A673 (cell line): Measurements from ENCODE around the gene SYCE1. TPM values are rescaled to one million over a fixed set of nuclear protein-coding genes. Genes with fewer than 3 reads are reported as not detected.

Source experiments
- BruUV-seq: library from RNA; stranded (reverse); fragments of 400-500 nt; replicated peaks from 2 replicates; lab custom pipeline; 2021; lab: Mats Ljungman, UMichigan
- CTCF ChIA-PET: fragments of 300-600 bp; sonication (Branson Sonifier 250); formaldehyde crosslinking; loops from one replicate; lab custom pipeline; 2022; ENCODE audit warnings: antibody characterized with exemption; lab: Charles Lee
- POLR2A ChIA-PET: fragments of 300-600 bp; sonication (Branson Sonifier 250); formaldehyde crosslinking; loops from one replicate; lab custom pipeline; 2022; ENCODE audit warnings: antibody characterized with exemption; ENCODE audit not compliant: low non-redundant PET; lab: Charles Lee
- DNase-seq: peaks from one replicate; pipeline ENCODE4 v3.0.0-alpha.2; 2015; ENCODE audit warnings: low spot score
- H3K27ac ChIP-seq: fragments of 200-600 bp; sonication (generic); 2 replicates; pipeline ENCODE4 v1.5.1; 2016; ENCODE audit warnings: mixed run types, low read depth, mild to moderate bottlenecking, mixed read lengths, antibody characterized with exemption, low read length; ENCODE audit not compliant: poor library complexity, severe bottlenecking
- H3K27me3 ChIP-seq: fragments of 200-600 bp; sonication (generic); replicated peaks from 2 replicates; pipeline ENCODE4 v1.6.1; 2017; ENCODE audit warnings: mixed run types, low read depth, mild to moderate bottlenecking, mixed read lengths, antibody characterized with exemption, low read length; ENCODE audit not compliant: insufficient read depth, poor library complexity
- H3K36me3 ChIP-seq: fragments of 200-600 bp; sonication (generic); 2 replicates; pipeline ENCODE4 v1.6.1; 2016; ENCODE audit warnings: mixed run types, mild to moderate bottlenecking, mixed read lengths, antibody characterized with exemption, low read length; ENCODE audit not compliant: insufficient read depth, poor library complexity, severe bottlenecking
- H3K4me1 ChIP-seq: fragments of 200-600 bp; sonication (generic); 2 replicates; pipeline ENCODE4 v1.6.1; 2017; ENCODE audit warnings: mixed run types, mild to moderate bottlenecking, mixed read lengths, antibody characterized with exemption, low read length; ENCODE audit not compliant: insufficient read depth, poor library complexity, severe bottlenecking
- H3K4me3 ChIP-seq: fragments of 200-600 bp; sonication (generic); 2 replicates; pipeline ENCODE4 v1.5.1; 2016; ENCODE audit warnings: low read depth, mixed run types, mild to moderate bottlenecking, mixed read lengths, low read length; ENCODE audit not compliant: poor library complexity, severe bottlenecking
- H3K9me3 ChIP-seq: fragments of 200-600 bp; sonication (generic); 2 replicates; pipeline ENCODE4 v1.6.1; 2016; ENCODE audit warnings: mixed run types, low read depth, mild to moderate bottlenecking, mixed read lengths, antibody characterized with exemption, low read length; ENCODE audit not compliant: poor library complexity, severe bottlenecking
- EZH2 ChIP-seq: fragments of 200-600 bp; sonication (generic); IDR thresholded peaks from 2 replicates; pipeline ENCODE4 v1.6.1; 2017; ENCODE audit warnings: borderline replicate concordance, low read depth, mild to moderate bottlenecking, mixed read lengths, antibody characterized with exemption, low read length; ENCODE audit not compliant: poor library complexity, severe bottlenecking
- intact Hi-C: fragments of 100-400 bp; cut with micrococcal nuclease; formaldehyde crosslinking; loops from one replicate; pipeline ENCODE4 v1.10.0; 2022; ENCODE audit not compliant: unreplicated experiment
- total RNA-seq: library from RNA; stranded (reverse); gene quantifications from 2 replicates; pipeline ENCODE4 v1.2.3, GENCODE V29; 2021
- TF ChIP-seq, protein P1 (sequence below): fragments of 300-800, 200-600 bp; sonication (generic); conservative IDR thresholded peaks from 2 replicates; pipeline ENCODE4 v1.5.1; 2017; ENCODE audit warnings: low read depth, mild to moderate bottlenecking, antibody characterized with exemption, low read length, moderate library complexity, mixed read lengths

SYCE1 gene
- total RNA-seq, 1 experiment from 2014 or later = not detected

DNA sequence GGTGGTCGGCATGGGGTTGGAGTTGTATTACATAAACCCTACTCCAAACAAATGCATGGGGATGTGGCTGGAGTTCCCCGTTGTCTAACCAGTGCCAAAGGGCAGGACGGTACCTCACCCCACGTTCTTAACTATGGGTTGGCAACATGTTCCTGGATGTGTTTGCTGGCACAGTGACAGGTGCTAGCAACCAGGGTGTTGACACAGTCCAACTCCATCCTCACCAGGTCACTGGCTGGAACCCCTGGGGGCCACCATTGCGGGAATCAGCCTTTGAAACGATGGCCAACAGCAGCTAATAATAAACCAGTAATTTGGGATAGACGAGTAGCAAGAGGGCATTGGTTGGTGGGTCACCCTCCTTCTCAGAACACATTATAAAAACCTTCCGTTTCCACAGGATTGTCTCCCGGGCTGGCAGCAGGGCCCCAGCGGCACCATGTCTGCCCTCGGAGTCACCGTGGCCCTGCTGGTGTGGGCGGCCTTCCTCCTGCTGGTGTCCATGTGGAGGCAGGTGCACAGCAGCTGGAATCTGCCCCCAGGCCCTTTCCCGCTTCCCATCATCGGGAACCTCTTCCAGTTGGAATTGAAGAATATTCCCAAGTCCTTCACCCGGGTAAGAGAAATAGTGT lies 38.3 kb downstream of the SYCE1 start, which contains the start of gene CYP2E1:
Gene CYP2E1 (plus strand): TSS at position 407 of the 632 bp plus-strand sequence. CDS start 33 bp downstream, at position 440.
- peaks cover 98% of the 10 kb centered on the region for H3K27me3 ChIP-seq
- no peaks in the 10 kb centered on the region for H3K36me3 ChIP-seq
- DNase-seq = no peak
- peaks cover 4% of the 10 kb centered on the region for H3K9me3 ChIP-seq
- intact Hi-C loops = no loop called here
- POLR2A ChIA-PET = no interaction called here
- no peaks in the 10 kb centered on the region for H3K4me1 ChIP-seq
- TF ChIP-seq, protein P1, sequence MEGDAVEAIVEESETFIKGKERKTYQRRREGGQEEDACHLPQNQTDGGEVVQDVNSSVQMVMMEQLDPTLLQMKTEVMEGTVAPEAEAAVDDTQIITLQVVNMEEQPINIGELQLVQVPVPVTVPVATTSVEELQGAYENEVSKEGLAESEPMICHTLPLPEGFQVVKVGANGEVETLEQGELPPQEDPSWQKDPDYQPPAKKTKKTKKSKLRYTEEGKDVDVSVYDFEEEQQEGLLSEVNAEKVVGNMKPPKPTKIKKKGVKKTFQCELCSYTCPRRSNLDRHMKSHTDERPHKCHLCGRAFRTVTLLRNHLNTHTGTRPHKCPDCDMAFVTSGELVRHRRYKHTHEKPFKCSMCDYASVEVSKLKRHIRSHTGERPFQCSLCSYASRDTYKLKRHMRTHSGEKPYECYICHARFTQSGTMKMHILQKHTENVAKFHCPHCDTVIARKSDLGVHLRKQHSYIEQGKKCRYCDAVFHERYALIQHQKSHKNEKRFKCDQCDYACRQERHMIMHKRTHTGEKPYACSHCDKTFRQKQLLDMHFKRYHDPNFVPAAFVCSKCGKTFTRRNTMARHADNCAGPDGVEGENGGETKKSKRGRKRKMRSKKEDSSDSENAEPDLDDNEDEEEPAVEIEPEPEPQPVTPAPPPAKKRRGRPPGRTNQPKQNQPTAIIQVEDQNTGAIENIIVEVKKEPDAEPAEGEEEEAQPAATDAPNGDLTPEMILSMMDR = no peak
- TF ChIP-seq EZH2 = no peak
- no peak within 1 kb of the TSS for H3K27ac ChIP-seq
- CTCF ChIA-PET = no interaction called here
- no TSS peak for BruUV-seq
- no peak within 1 kb of the TSS for H3K4me3 ChIP-seq

DNA sequence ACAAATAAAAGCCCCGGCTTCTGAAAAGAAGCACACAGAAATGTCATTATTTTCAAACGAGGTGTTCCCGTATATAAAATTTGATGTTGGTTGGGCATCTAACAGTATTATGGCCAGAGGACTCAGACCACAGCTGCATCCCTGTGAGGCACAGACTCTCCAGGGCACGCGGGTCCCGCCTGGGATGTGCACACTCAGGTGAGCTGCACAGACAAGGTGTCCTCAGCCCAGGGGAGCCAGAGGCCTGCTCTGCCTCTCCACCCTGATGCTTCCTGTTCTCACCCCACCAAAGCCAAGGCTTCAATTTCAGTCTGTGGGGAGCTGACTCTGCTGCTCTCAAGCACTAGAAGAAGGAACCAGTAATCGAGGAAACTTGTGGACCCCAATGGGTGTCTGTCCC lies 39.9 kb downstream of the SYCE1 start:
- POLR2A ChIA-PET = no interaction called here
- TF ChIP-seq EZH2 = no peak
- TF ChIP-seq, protein P1 = no peak
- no TSS peak for BruUV-seq
- intact Hi-C loops = no loop called here
- Histone ChIP-seq H3K27ac (no peak overlapping the region), H3K36me3 (no peaks in the 10 kb centered on the region), H3K9me3 (peaks cover 4% of the 10 kb centered on the region), H3K27me3 (peaks cover 95% of the 10 kb centered on the region), H3K4me3 (no peak overlapping the region), H3K4me1 (no peaks in the 10 kb centered on the region)
- no peak for DNase-seq
- CTCF ChIA-PET = no interaction called here

DNA sequence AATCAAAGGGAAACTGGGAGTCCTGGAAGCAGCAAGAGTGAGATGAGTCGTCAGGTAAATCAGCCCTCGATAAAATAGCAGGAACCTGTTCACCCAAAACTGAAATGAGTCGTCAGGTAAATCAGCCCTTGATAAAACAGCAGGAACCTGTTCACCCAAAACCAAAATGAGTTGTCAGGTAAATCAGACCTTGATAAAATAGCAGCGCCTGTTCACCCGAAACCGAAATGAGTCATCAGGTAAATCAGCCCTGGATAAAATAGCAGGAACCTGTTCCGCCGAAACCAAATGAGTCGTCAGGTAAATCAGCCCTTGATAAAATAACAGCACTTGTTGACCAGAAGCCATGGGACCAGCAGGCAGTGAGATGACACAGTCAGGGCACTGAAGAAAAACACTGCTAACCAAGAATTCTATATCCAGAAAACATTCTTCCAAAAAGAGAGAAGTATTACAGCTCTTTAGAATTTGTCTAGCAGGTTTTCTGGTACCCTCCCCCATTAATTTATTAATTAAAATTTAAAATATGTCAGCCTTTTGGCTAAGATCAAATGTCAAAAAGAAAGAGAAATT lies 41.7 kb downstream of the SYCE1 start:
- DNase-seq = no peak
- intact Hi-C loops = loop anchor here (5.0 kb wide), 1 partner anchor 196 kb away; no protein-coding TSS in a partner anchor
- Histone ChIP-seq H3K36me3 (no peaks in the 10 kb centered on the region), H3K9me3 (peaks cover 4% of the 10 kb centered on the region), H3K27me3 (peaks cover 82% of the 10 kb centered on the region), H3K4me1 (no peaks in the 10 kb centered on the region), H3K27ac (no peak overlapping the region), H3K4me3 (no peak overlapping the region)
- ChIA-PET CTCF (no interaction called here), POLR2A (no interaction called here)
- no TSS peak for BruUV-seq
- TF ChIP-seq, protein P1 = no peak
- TF ChIP-seq EZH2 = no peak
